BE2C (cell line): ENCODE measurements around the gene RAB42.
A peak's percentile ranks its signal among the peaks of the same experiment; 100 is the strongest.

Experiments used
- DNase-seq: peaks from one replicate; pipeline ENCODE4 v3.0.0-alpha.2; 2020
- H3K27me3 ChIP-seq: fragments of 250-450 bp; sonication (Bioruptor Pico); 2 replicates; pipeline ENCODE4 v1.5.1; 2020; ENCODE audit warnings: mild to moderate bottlenecking
- H3K36me3 ChIP-seq: fragments of 250-450 bp; sonication (Bioruptor Pico); 2 replicates; pipeline ENCODE4 v1.5.1; 2020; ENCODE audit warnings: mild to moderate bottlenecking
- H3K4me1 ChIP-seq: fragments of 250-450 bp; sonication (Bioruptor Pico); 2 replicates; pipeline ENCODE4 v1.5.1; 2020
- H3K4me3 ChIP-seq: 2 replicates; pipeline ENCODE4 v1.5.1; 2011; ENCODE audit warnings: low read depth, low read length
- H3K9me3 ChIP-seq: fragments of 250-450 bp; sonication (Bioruptor Pico); 2 replicates; pipeline ENCODE4 v1.5.1; 2020
- TF ChIP-seq, protein P1 (sequence below): IDR thresholded peaks from 2 replicates; pipeline ENCODE4 v1.5.1; 2012; ENCODE audit warnings: mild to moderate bottlenecking, low read depth, low read length

The RAB42 gene

DNA sequence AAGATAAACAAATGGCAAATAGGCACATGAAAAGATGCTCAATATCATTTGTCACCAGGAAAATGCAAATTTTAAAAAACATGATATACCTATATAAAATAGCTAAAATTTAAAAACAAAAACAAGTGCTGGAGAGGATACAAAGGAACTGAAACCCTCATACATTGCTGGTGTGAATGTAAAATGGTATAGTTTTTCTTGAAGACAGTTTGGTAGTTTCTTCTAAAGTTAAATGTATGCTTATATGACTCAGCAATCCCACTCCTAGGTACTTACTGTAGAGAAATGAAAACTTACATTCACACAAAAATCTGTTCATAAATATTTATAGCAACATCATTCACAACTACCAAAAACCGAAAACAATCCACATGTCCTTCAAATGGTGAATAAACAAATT lies 39.6 kb downstream of the RAB42 start:
- TF ChIP-seq, protein P1, sequence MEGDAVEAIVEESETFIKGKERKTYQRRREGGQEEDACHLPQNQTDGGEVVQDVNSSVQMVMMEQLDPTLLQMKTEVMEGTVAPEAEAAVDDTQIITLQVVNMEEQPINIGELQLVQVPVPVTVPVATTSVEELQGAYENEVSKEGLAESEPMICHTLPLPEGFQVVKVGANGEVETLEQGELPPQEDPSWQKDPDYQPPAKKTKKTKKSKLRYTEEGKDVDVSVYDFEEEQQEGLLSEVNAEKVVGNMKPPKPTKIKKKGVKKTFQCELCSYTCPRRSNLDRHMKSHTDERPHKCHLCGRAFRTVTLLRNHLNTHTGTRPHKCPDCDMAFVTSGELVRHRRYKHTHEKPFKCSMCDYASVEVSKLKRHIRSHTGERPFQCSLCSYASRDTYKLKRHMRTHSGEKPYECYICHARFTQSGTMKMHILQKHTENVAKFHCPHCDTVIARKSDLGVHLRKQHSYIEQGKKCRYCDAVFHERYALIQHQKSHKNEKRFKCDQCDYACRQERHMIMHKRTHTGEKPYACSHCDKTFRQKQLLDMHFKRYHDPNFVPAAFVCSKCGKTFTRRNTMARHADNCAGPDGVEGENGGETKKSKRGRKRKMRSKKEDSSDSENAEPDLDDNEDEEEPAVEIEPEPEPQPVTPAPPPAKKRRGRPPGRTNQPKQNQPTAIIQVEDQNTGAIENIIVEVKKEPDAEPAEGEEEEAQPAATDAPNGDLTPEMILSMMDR = no peak
- Histone ChIP-seq H3K36me3 (no peaks in the 10 kb centered on the region), H3K9me3 (no peaks in the 10 kb centered on the region), H3K27me3 (no peaks in the 10 kb centered on the region), H3K4me3 (no peak overlapping the region), H3K4me1 (no peaks in the 10 kb centered on the region)
- no peak for DNase-seq

DNA sequence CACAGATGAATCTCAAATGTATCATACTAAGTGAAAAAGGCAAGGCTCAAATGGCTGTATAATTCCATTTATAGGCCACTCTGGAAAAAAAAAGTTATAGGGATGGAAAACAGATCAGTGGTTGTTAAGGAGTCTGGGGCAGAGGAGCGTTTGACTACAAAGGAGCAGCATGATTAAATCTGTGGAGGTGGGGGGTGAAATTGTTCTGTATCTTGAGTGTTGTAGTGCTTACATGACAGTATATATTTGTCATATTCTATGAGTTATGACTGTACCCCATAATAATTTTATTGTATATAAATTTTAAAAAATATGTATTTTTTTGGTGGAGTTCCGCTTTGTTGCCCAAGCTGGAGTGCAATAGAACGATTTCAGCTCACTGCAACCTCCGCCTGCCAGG lies 40.5 kb downstream of the RAB42 start:
- H3K4me3 ChIP-seq = no peak overlapping the region
- TF ChIP-seq, protein P1 = no peak
- no peaks in the 10 kb centered on the region for H3K4me1 ChIP-seq
- H3K36me3 ChIP-seq = no peaks in the 10 kb centered on the region
- H3K9me3 ChIP-seq = no peaks in the 10 kb centered on the region
- no peak for DNase-seq
- H3K27me3 ChIP-seq = no peaks in the 10 kb centered on the region

DNA sequence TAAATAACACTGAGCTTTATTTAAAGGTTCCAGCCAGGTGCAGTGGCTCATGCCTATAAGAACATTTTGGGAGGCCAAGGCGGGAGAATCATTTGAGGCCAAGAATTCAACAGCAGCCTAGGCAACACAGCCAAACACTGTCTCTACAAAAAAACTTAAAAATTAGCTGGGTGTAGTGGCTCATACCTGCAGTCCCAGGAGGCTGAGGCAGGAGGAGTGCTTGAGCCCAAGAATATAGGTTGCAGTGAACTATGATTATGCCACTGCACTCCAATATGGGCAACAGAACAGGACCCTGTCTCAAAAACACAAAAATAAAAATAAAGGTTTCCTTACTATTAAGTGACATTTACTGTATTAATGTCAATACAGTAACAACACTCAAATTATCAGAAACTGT lies 48.7 kb downstream of the RAB42 start:
- DNase-seq = no peak
- TF ChIP-seq, protein P1 = peak; percentile 39
- Histone ChIP-seq H3K36me3 (no peaks in the 10 kb centered on the region; the same call in 1 of the 2 replicates), H3K4me3 (no peak overlapping the region), H3K4me1 (no peaks in the 10 kb centered on the region), H3K9me3 (no peaks in the 10 kb centered on the region), H3K27me3 (no peaks in the 10 kb centered on the region)

DNA sequence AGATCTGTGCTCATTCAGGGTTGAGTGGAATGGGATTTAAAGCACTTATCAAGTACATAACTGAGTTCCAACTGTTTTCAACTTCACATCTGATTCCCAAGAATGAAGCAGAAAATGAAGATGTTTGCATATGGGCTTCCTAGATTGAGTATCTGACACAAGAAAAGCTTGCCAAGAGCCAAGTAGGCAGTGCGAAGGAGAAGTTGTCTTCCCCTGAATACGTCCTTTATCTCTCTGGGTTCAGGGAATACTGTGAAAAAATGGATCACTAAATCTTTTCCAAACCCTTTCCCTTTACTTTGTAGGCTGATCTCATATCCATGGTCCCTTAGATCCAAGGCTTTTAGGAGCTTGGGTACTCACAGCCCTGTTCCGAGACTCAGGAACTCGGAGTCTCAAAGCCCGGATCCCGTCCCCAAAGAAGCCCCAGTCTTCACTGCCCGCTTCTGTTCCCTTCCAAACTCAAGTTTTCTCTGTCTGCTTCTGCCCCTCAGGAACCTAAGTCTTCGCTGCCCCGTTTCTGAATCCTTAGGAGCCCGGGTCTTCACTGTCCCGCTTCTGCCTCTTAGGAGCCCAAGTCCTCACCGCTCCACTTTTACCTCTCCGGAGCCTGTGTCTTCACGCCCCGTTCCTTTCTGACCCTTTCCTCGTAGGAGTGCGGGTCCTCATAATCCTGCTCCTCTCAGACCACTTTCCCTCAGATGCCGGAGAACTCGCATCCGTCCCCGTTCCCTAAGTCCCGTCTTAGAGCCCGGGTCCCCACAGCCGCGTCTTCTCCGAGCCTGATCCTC lies 50.2 kb downstream of the RAB42 start:
- no peaks in the 10 kb centered on the region for H3K27me3 ChIP-seq
- peak overlapping the region; percentile 88 for H3K4me3 ChIP-seq
- DNase-seq = no peak
- no peaks in the 10 kb centered on the region for H3K4me1 ChIP-seq
- H3K36me3 ChIP-seq = no peaks in the 10 kb centered on the region; the same call in 1 of the 2 replicates
- TF ChIP-seq, protein P1 = no peak
- no peaks in the 10 kb centered on the region for H3K9me3 ChIP-seq

DNA sequence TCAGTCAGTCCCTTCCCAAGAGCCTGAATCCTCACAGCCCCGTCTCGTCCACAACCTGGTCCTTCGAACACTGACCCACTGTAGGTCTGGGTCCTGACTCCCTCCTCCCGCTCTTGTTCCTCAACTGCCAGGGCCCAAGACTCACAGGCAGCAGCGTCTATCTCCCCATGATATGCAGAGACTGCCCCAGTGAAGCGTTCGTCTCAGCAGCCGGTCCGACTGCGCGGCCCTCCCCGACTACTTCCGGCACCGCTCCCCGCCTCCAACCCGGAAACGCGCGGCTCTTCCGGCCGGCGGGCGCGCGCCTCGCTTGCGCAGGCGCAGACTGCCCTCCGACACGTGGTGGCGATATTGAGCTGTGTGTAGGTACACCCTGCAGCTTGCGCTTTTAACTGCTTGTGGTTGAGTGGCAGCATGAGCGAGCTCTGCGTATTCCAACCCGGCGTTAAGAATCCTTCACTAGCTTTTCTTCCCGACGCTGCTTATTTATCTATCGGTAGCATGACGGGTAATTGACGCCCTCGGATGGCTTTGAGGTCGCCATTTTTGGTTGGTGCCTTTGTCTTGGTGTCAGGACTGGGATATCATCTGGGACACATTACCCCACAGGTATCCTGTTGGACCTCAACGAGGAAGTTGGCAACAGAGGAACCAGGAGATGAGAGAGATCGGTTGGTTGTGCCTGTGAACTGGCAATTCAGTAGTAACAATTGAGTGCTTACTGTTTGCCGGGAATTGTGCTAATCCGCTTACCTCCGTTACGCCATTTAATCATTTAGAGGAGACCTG lies 51.0 kb downstream of the RAB42 start, which contains the start of gene TAF12:
Gene TAF12, minus strand, starts transcription at position 221 of the 789 bp plus-strand sequence. CDS start 20,986 bp downstream, outside the sequence.
- TF ChIP-seq, protein P1 = 0 out of 2 replicates have a peak, but pooled peaks have one; percentile 22
- peak; percentile 88 for DNase-seq
- 0 out of 2 replicates have a peak, but pooled peaks cover 4% of the 10 kb centered on the region for H3K4me1 ChIP-seq
- H3K27me3 ChIP-seq = no peaks in the 10 kb centered on the region
- peak within 1 kb of the TSS; percentile 88 for H3K4me3 ChIP-seq
- no peaks in the 10 kb centered on the region; the same call in 1 of the 2 replicates for H3K36me3 ChIP-seq
- no peaks in the 10 kb centered on the region for H3K9me3 ChIP-seq

DNA sequence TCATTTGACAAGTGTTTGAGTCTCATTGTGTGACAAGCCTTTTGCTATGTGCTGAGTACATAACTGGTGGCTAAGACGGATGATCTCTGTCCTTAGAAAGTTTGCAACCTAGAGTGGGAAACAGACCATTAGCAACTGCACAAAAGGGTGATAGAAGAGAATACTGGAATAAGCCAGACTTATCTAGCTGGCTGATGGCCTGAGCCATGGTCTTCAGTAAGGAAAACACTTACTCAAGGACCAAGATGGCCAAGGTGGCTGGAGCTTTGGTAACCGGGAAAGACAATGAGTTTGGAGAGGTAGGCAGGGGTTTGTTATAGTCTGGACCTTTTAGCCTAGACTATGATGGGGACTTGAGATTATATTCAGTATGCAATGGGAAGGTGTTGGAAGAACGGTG lies 52.4 kb downstream of the RAB42 start:
- Histone ChIP-seq H3K4me1 (0 out of 2 replicates have a peak, but pooled peaks cover 4% of the 10 kb centered on the region), H3K9me3 (no peaks in the 10 kb centered on the region), H3K27me3 (no peaks in the 10 kb centered on the region), H3K4me3 (no peak overlapping the region), H3K36me3 (no peaks in the 10 kb centered on the region; the same call in 1 of the 2 replicates)
- DNase-seq = no peak
- TF ChIP-seq, protein P1 = no peak
